GM18502 (cell line): ENCODE measurements around the gene GCK.

Source experiments
- ATAC-seq: cut with Tn5 transposase; IDR thresholded peaks from one replicate; pipeline ENCODE4 v1.9.1; 2021; ENCODE audit warnings: mild to moderate bottlenecking; ENCODE audit not compliant: unreplicated experiment, poor library complexity

Gene GCK

GRCh38 chr7:44108768-44109750, 80.2 kb downstream of the GCK start:
- no peak for ATAC-seq

GRCh38 chr7:44107961-44108767, 81.1 kb downstream of the GCK start:
- no peak for ATAC-seq

GRCh38 chr7:44107116-44107960, 81.9 kb downstream of the GCK start:
- ATAC-seq, result no peak

GRCh38 chr7:44106311-44107065, 82.8 kb downstream of the GCK start:
- no peak for ATAC-seq

GRCh38 chr7:44105832-44106231, 83.4 kb downstream of the GCK start:
- no peak for ATAC-seq

DNA sequence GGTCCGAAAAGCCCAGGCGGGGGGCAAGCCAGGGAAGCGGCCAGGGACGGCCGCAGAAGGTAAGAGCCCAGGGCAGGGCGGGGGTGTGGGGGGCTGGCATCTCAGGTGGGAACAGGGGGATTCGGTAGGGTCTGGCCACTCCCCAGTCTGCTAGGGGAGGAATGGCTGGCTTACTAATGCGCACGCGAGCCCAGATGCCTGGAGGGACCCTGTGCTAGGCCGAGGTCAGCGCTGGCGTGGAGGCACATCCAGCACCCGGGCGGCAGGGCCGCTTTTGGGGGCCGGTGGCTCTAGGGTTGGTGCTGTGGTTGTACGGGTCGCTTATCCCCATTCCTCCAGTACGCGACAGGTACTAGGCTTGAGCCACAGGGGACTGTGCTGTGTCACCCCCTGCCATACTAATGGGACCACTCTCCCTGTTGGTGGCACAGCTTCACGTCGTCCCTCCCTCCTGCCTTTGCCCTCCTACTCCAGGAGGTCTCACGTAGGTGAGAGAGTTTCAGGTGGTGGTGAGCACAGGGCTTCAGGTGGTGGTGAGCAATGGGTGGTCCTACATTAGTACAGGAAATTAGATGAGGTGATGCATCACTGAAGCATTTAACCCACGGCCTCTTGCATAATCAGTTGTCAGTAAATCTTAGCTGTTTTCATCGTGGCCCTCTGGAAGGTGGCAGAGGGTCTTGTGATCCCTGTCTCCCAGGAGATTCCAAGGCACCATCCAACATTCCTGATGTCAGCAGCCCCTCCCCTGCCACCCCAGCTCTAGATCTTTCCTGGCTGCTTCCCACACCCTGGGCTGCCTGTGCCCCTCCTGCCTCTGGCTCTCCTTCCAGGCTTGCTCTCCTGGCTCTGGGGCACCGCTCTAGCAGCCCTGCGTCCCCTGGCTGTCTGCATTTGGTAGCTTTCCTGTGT, 84.1 kb downstream of the GCK start:
- no peak for ATAC-seq

DNA sequence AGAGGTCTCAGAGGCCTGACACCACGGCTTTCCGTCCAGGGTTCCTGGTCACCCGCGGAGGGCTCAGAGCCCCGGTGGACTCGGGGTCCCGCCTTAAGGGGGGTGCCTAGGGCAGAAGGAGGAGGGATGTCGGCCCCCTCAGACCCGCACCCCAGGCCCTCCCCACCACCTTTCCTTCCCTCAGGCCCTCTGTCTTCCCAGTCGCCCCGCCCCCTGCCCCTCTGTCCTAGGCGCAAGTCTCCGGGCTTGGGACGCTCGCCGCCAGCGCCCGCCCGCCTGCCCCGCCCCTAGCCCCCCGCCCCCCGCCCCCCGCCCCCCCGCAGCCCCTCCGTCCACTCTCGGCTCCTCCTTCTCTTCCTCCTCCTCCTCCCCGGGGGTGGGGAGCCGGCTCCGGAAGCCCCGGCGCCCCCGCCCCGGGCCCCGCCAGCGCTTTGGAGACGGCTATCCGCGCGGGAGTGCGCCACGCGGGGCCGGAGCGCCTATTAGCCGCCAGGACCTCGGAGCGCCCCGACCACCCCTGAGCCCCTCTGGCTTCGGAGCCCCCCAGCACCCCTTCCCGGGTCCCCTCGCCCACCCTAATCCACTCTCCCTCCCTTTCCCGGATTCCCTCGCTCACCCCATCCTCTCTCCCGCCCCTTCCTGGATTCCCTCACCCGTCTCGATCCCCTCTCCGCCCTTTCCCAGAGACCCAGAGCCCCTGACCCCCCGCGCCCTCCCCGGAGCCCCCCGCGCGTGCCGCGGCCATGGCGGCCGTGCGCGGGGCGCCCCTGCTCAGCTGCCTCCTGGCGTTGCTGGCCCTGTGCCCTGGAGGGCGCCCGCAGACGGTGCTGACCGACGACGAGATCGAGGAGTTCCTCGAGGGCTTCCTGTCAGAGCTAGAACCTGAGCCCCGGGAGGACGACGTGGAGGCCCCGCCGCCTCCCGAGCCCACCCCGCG, 85.0 kb downstream of the GCK start, which contains the start of gene AEBP1:
Gene AEBP1 (plus strand): TSS at position 423 of the 937 bp plus-strand sequence. CDS start 321 bp downstream, at position 744.
- no peak for ATAC-seq

GRCh38 chr7:44103566-44103922, 85.7 kb downstream of the GCK start:
- no peak for ATAC-seq

DNA sequence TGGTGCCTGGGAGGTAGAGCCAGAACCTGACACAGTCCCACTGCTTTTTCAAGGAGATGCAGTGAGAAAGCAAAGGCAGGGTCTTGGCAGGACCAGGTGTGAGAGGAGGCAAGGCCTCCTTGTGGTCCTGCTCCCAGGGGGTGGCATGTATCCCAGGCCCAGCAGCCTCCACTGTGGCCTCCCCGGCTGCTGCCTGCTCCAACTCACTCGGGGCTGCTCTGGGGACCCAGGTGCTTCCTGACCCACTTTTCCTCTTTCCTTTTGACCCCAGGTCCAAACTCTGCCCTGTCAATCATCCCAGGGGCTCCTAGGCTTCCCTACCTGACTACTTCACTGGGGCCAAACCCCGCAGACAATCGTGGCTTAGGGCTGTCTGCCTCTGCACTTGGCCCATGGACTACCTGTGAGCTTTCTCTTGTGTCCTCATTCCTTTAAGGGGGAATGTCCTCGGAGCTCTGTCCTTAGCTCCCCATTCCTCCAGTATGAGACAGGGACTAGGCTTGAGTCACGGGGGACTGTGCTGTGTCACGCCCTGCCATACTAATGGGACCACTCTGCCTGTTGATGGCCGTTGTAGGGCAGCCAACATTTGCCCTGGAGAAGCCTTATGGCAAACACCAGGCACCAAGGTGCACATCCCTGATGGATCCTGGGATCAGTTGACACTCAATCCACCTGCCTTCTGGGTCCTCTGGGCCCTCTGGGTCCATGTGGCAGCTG, 86.2 kb downstream of the GCK start:
- no peak for ATAC-seq

- ATAC-seq, result no peak
These were observed 87.0 kb downstream of the GCK start for GRCh38 chr7:44101966-44102845.

DNA sequence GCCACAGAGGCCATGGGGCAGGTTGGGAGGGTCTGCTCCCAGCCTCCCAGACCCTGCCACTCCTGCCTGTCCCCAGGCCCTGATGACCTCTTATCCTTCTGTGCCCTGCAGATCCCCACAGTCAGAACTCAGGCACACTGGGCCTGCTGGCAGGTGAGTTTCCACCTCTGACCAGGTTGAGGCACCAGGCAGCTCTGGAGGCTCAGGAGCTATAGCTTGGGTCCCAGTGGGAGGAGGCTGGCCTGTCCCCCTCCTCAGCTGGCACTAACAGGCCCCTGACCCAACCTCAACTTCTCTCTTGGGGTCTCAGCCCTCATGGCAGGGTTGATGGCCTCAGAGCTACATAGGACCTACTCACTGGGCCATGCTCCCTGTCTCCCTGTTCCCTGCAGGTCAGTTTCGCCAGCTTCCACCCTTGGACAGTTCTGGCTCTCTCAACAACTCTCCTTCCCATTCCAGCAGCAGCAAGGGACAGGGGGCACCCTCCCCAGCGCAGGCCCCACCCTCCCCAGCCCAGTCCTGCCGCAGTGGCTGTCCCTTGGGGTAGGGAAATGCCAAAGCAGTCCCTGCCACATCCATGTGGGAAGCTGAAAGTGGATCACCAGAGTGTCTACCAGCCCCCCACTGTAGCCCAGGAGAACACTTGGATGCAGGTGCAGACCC, 87.8 kb downstream of the GCK start:
- no peak for ATAC-seq

DNA sequence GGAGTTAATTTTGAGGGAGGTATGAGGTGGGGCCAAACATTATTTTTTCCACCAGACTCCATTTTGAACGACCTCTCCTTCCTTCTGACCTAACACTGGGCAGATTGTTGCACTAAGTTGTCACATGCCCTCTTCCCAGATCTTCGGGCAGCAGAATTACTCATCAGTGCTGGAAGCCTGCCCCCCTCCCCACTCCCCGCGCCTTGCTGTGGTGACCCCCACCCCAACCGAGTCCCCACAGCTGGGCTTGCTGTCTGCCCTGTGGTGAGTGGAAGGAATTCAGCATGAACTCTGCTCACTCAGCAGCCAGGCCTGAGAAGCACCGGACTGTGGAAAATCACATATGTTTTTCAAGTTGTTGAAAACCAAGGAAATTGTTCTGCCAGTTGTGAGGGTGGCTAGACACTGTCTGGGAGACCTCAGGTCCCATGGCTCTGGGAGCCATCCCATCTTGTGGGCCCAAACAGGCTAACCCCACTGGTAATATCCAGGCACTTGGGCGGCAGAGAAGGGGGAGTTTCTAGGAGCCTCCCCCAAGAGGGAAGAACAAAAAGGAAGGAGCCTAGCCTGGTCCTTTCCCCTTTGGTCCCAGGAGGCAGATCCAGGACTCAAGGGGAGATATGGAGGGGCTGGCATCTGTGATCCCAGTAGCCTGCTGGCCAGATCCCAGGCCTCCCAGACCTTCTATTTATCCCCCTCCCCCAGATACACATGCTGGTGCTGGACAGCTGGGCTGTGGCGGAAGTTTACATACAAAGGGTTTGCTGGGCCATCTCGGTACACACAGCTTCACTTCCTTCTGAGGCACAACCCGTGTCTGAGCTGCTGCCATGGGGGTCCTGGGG, 88.6 kb downstream of the GCK start:
- ATAC-seq, result no peak

DNA sequence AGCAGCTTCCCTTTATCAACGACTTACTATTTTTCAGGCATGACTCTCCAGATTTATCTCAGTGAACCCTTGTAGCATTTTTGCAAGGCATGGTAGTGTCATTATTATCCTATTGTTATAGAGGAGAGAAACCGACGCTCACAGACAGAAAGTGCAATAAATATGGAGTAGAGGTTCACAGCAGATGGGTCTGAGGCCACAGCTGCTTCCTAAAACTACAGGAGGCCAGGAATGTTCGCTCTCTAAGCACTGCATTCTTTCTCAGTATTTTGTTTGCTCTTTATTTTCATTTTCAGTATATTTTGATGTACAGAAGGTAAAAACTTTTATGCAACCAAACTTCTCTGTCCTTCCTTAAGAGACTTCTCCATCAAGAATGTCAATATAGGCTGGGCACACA, 89.6 kb downstream of the GCK start:
- ATAC-seq, result no peak
